Lung microvascular endothelial cell (primary cell): ENCODE results near the gene PGBD2. TPM values are rescaled to one million over a fixed set of nuclear protein-coding genes. Genes with fewer than 3 reads are reported as not detected.
"Not testable (repeated sequence)": the region's sequence is repeated elsewhere in the genome, so short reads cannot be mapped to it uniquely, and the experiment has no call there.

Source experiments
- DNase-seq, 2 donors: peaks; one replicate each; pipeline versions ENCODE4 v3.0.0 to v3.0.0-alpha.2; 2010; ENCODE audit warnings: low read depth in 2 of 2
- total RNA-seq: library from RNA; depleted of rRNA; stranded (reverse); fragments of >200 nt; gene quantifications from 2 replicates; pipeline ENCODE4 v1.2.1, GENCODE V29; 2014

Gene PGBD2
- total RNA-seq, 1 donor from 2014 or later: 10.9 TPM

GRCh38 chr1:248889914-248890243 lies 16.2 kb upstream of the PGBD2 start:
- not testable (repeated sequence) for DNase-seq

GRCh38 chr1:248890549-248891498 lies 15.2 kb upstream of the PGBD2 start:
- no peak for DNase-seq

GRCh38 chr1:248891758-248892157 lies 14.3 kb upstream of the PGBD2 start:
- DNase-seq: no peak

- DNase-seq: no peak
These were observed 13.4 kb upstream of the PGBD2 start for GRCh38 chr1:248892590-248892989.

GRCh38 chr1:248894837-248895236 lies 11.2 kb upstream of the PGBD2 start:
- DNase-seq: no peak

GRCh38 chr1:248897412-248898337 lies 8.4 kb upstream of the PGBD2 start:
- DNase-seq: no peak

GRCh38 chr1:248900637-248901036 lies 5.4 kb upstream of the PGBD2 start:
- no peak for DNase-seq

- DNase-seq: no peak
These were observed 4.5 kb upstream of the PGBD2 start for GRCh38 chr1:248901578-248901977.

GRCh38 chr1:248904437-248905216 lies 1.4 kb upstream of the PGBD2 start:
- DNase-seq: no peak

- no peak for DNase-seq
These were observed 400 bp upstream of the PGBD2 start for GRCh38 chr1:248905662-248906008.

- peak; percentile 6 to 8 for DNase-seq
These were observed 972 bp downstream of the PGBD2 start for GRCh38 chr1:248906753-248907661.

- DNase-seq: no peak
These were observed 4.7 kb downstream of the PGBD2 start for GRCh38 chr1:248910761-248911160.

GRCh38 chr1:248913933-248914332 lies 7.9 kb downstream of the PGBD2 start:
- DNase-seq: no peak

GRCh38 chr1:248914796-248915381 lies 8.9 kb downstream of the PGBD2 start:
- no peak for DNase-seq

GRCh38 chr1:248918131-248918530 lies 12.1 kb downstream of the PGBD2 start:
- DNase-seq: no peak

- peak in 1 of 2 donors; percentile 17 for DNase-seq
These were observed 17.6 kb downstream of the PGBD2 start for GRCh38 chr1:248923352-248924338.

- peak; percentile 65 to 67 for DNase-seq
These were observed 18.9 kb downstream of the PGBD2 start for GRCh38 chr1:248924696-248925532.

- DNase-seq: not testable (repeated sequence)
These were observed 19.8 kb downstream of the PGBD2 start for GRCh38 chr1:248925859-248926258.
